GM21528 (cell line): ENCODE results near the gene CPN2.

Experiments
- ATAC-seq: cut with Tn5 transposase; IDR thresholded peaks from one replicate; pipeline ENCODE4 v1.9.1; 2021; ENCODE audit warnings: mild to moderate bottlenecking, moderate library complexity; ENCODE audit not compliant: unreplicated experiment, low FRiP score

Gene CPN2

DNA sequence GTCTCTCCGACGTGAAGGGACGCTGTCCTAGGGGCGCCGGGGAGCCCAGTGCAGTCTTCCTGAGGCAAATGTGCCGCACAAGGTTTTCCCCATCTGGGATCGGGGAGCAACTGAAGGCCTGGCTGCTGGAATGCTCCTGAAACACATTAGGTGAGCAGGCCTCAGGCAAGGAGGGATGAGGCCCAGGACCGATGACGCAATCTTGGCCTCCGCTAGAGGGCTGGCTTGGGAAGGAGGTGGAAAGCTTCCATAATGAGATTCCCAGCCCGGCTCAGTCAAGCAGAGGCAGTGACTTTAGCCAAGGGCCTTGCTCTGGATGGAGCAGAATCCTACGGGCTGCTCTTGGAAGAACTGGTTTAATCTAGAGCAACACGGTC is 50.8 kb downstream of the CPN2 start:
- ATAC-seq: no peak

DNA sequence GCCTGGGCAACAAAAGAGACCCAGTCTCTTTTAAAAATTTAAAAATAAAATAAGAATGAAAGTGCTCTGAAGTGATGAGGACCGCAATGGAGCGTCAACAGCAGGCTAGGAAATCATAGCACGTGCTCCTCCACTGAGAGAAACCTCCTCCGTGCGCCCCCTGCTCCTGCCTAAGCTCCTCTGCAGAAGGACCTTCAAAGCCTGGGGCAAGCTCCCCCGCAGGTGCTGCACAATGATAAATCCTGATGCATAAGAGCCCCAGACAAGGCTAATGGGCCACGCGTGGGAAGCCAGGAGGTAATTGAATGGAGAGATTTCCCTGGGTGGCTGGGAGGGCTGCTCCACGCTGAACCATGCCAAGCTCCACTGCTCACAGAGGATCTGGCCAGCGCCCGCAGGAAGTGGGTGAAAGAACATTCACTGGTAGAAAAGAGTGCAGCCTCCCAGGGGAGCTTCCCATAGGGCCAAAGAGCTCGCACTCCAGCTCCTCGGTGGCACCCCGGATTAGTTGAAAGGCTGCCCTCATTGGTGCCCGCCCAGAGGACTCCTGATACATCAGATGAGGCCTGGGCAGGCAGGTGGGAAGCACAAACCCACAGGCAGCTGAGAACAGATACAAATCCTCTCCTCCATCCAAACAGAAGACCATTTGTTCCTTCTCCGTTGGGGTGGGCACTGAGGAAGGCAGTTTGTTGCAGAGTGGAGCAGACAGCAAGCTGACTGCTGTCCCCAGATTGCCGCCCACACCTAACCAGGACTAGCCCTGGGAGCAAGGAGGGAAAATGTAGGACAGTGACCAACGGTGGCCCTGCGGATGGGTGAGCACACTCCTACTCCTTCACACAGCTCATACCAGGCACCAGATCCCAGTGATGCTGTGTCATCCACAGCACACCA is 52.5 kb downstream of the CPN2 start:
- ATAC-seq: no peak

DNA sequence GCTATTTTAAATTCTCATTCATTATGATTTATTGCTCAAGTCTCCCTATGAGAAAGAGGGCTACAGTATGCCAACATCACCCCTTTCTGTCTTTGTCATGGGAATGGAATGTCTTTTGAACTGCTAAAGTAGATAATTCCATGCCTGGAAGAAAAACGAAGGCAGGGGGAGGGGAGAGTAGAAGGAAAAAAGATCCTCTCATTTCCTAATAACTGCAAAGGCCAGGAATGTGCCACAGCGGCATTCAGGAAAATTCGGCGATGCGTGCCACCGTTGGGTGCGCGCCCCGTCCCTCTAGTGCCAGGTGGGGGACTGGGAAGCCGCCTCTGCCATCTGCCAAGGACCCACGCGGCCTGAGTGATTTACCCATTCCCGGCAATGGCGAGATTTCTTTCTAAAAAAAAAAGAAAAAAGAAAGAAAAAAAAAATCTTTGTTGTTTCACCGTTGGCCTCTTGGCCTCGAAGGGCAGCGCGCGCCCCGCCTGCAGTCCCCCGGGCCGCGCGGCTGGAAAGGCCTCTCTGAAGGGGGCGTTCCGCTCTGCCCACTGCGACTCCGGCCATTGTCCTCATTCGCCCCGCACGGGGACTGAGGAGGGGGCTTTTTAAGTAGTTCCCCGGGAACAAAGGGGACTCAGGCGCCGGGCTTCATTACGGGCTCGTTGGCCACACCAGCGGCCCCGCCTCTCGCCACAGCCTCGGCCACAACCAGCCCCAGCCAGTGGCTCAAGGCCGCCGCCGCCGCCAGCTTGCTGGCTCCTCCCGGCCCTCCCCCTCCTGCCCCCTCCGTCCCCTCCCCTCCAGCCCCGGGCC is 54.5 kb downstream of the CPN2 start:
- no peak for ATAC-seq

DNA sequence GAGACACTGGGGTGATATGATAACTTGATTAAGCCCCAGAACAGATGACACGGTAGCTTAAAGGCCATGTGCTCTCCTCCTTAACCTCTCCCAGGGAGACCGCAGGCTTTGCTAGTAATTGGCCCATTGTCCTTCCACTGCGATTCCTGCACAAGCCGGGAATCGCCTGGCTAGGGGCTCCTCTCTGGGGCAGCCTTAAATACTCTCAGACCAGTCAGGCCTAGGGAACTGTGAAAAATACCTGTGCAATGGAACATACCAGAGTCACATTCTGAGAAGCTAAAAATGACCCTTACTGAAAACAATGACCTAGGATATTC is 56.3 kb downstream of the CPN2 start:
- ATAC-seq: no peak

DNA sequence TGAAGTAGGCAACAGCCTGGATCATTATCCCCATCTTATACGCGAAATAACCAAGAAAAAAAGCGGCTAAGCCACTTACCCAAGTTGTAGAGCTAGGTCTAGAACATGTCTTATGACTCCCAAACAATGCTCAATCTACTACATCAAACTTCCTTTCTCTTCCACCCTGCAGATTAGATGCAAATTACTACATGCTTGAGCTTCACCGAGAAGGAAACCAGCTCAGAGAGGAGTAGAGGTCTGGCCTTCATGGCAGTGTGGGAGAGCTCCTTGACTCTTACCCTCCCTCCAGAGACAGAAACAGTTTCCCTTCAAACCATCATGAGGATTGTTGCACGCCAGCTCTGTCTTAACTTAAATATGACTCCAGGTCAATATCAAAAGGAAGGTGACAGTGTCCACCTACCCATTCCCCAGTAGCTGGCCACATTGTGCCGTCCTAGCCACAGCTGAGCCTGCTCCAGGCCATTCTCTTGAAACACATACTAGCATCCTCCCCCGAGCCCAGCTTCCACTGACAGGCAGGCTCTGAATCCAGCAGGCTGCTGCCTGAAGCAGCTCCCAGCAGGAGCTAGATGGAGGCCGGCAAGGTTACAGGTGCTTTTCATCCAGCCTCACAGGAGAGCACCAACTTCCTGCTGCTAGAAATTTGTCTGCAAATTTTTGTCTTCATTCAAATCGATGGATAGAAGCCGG is 56.8 kb downstream of the CPN2 start:
- ATAC-seq: no peak

DNA sequence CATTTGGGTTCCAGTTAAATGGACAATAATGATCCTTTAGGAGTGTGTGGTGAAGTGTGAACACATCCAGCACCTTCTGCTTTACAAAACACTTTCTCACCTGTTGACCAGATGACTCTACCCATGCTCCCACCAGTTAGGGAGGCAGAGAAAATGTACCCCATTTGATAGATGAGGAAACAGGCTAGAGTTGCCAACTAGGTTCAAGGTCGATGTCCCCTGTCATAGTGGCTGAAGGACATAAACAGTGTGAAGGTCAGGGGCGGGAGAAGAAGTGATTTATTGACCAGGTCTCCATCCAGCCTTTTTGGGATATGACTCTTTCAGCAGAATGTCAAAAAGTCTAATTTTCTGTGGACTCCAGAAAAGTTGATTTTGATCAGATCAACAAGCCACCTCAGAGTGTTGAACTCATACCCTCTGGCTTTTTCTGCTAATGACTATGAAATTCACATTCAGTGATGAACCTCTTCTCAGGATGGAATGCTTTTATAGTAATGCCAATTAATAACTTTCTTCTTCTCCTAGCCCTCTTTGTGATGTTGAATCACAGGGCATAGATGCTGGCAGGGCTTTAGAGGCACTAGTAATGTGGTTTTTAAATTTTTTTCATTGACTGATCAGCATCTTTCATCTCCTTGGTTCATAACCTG is 57.5 kb downstream of the CPN2 start:
- no peak for ATAC-seq

DNA sequence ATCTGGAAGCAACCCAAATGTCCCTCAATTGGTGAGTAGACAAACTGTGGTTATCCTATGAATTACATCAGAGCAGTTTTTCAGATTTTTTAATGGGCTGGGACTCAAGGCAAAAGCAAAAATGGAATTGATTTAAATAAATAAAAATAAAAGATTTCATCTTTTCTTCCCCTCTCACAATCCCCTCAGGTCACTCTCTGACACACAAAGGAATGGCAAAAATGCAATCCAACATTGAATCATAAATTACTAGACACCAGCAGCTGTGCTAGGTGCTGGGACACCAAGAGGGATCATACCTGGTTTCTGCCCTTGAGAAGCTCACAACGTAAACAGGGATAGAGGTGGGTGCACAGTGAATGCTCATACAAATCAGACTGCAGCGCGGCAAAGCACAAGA is 58.8 kb downstream of the CPN2 start:
- ATAC-seq: no peak
